Suprapubic skin (tissue), 4 donors: ENCODE measurements around the gene OR2F2. TPM values are rescaled to one million over a fixed set of nuclear protein-coding genes. Genes with fewer than 3 reads are reported as not detected.

ENCODE experiments used
- DNase-seq, 2 donors: peaks; one replicate each; pipeline ENCODE4 v3.0.0-alpha.2; 2019; ENCODE audit warnings: low spot score in 2 of 2
- H3K27ac ChIP-seq: fragments of 200-600 bp; sonication (generic); one replicate; pipeline ENCODE4 v1.5.1; 2019
- H3K27me3 ChIP-seq: fragments of 200-600 bp; sonication (generic); one replicate; pipeline ENCODE4 v1.5.1; 2019
- H3K36me3 ChIP-seq: fragments of 200-600 bp; sonication (generic); one replicate; pipeline ENCODE4 v1.5.1; 2019
- H3K4me1 ChIP-seq: fragments of 200-600 bp; sonication (generic); one replicate; pipeline ENCODE4 v1.5.1; 2019
- H3K4me3 ChIP-seq: fragments of 200-600 bp; sonication (generic); one replicate; pipeline ENCODE4 v1.5.1; 2019; ENCODE audit warnings: mild to moderate bottlenecking
- H3K9me3 ChIP-seq: fragments of 200-600 bp; sonication (generic); one replicate; pipeline ENCODE4 v1.5.1; 2019
- EP300 ChIP-seq: sonication (generic); formaldehyde crosslinking; IDR thresholded peaks from one replicate; pipeline ENCODE4 v1.6.1; 2017; ENCODE audit warnings: antibody characterized with exemption
- POLR2A ChIP-seq, 2 donors: fragments of 450-650 bp; IDR thresholded peaks; one replicate each; pipeline ENCODE4 v1.6.1; 2017; ENCODE audit warnings: antibody characterized with exemption in 2 of 2, mild to moderate bottlenecking in 2 of 2, moderate library complexity in 2 of 2
- POLR2AphosphoS5 ChIP-seq, 3 donors: sonication (generic); formaldehyde crosslinking; IDR thresholded peaks; one replicate each; pipeline ENCODE4 v1.6.1; 2017; ENCODE audit warnings: antibody characterized with exemption in 3 of 3
- WGBS: methylation state at CpG from one replicate; pipeline ENCODE4 v1.1.5; 2018; 5-methylcytosine and 5-hydroxymethylcytosine counted together
- total RNA-seq, 4 donors: library from RNA; depleted of rRNA; stranded (reverse); fragments of >200 nt; gene quantifications; one replicate each; pipeline ENCODE4 v1.1.0, GENCODE V29; 2016
- TF ChIP-seq, protein P1 (sequence below), 2 donors: fragments of 200-600 bp in 1 of 2; fragments of 450-650 bp in 1 of 2; sonication (generic) in 1 of 2; IDR thresholded peaks; one replicate each; pipeline ENCODE4 v1.5.1; 2016 to 2019; ENCODE audit warnings: antibody characterized with exemption in 2 of 2, mild to moderate bottlenecking in 1 of 2, moderate library complexity in 1 of 2

Gene OR2F2
- total RNA-seq, 4 donors from 2014 or later = not detected

DNA sequence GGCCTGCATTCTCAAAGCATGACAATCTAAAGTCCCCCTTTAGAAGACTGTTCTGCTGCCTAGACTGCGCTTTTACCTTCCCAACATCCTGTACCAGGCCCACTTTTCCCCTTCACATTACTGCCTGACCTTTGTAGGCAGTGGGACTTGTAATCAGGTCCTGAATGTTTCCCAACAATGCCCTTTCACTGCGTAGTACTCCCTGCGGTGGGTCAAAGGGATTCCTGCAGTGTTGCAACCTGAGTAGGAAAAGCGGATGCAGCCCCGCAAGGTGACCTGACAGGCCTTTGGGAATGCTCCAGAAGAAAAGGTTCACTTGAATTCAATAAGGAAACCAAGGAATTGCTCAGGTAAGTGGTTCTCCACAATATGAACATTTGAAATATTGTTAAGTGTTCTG lies 28.1 kb upstream of the OR2F2 start:
- H3K27ac ChIP-seq = no peak overlapping the region
- H3K4me1 ChIP-seq = peaks cover 6% of the 10 kb centered on the region
- H3K36me3 ChIP-seq = no peaks in the 10 kb centered on the region
- WGBS = 100% methylated on average over 5 of the region's 5 CpGs
- DNase-seq = no peak
- H3K9me3 ChIP-seq = no peaks in the 10 kb centered on the region
- no peaks in the 10 kb centered on the region for H3K27me3 ChIP-seq
- TF ChIP-seq POLR2AphosphoS5 (IDR thresholded peaks at IDR 0.05) = no peak
- TF ChIP-seq, protein P1, sequence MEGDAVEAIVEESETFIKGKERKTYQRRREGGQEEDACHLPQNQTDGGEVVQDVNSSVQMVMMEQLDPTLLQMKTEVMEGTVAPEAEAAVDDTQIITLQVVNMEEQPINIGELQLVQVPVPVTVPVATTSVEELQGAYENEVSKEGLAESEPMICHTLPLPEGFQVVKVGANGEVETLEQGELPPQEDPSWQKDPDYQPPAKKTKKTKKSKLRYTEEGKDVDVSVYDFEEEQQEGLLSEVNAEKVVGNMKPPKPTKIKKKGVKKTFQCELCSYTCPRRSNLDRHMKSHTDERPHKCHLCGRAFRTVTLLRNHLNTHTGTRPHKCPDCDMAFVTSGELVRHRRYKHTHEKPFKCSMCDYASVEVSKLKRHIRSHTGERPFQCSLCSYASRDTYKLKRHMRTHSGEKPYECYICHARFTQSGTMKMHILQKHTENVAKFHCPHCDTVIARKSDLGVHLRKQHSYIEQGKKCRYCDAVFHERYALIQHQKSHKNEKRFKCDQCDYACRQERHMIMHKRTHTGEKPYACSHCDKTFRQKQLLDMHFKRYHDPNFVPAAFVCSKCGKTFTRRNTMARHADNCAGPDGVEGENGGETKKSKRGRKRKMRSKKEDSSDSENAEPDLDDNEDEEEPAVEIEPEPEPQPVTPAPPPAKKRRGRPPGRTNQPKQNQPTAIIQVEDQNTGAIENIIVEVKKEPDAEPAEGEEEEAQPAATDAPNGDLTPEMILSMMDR (IDR thresholded peaks at IDR 0.05) = no peak
- no peak overlapping the region for H3K4me3 ChIP-seq

DNA sequence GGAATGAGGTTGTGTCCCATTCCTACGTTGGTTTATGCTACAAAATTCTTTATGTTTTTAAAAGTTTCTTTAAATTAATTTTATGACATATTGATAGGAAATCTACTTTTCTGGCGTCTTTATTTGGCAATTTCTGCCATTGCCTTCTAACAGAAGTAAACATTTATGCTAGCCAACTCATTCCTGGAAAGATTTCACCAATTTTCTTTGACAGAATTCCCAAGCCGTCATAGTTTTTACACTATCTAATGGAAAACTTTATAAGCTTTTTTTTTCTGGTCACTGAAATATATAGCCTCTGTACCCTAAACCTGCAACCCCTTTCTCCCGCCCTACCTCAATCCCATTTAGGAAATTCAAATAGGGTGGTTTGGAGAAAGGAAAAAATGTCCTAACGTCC lies 26.9 kb upstream of the OR2F2 start:
- no peaks in the 10 kb centered on the region for H3K4me1 ChIP-seq
- TF ChIP-seq EP300 = no peak
- no peak for TF ChIP-seq POLR2AphosphoS5 (IDR thresholded peaks at IDR 0.05)
- no peak for TF ChIP-seq POLR2A (IDR thresholded peaks at IDR 0.05)
- TF ChIP-seq, protein P1 (IDR thresholded peaks at IDR 0.05) = no peak
- no peak for DNase-seq
- H3K36me3 ChIP-seq = no peaks in the 10 kb centered on the region
- H3K27ac ChIP-seq = no peak overlapping the region
- no peaks in the 10 kb centered on the region for H3K27me3 ChIP-seq
- 70% methylated on average over 5 of the region's 5 CpGs for WGBS
- no peak overlapping the region for H3K4me3 ChIP-seq
- H3K9me3 ChIP-seq = no peaks in the 10 kb centered on the region

DNA sequence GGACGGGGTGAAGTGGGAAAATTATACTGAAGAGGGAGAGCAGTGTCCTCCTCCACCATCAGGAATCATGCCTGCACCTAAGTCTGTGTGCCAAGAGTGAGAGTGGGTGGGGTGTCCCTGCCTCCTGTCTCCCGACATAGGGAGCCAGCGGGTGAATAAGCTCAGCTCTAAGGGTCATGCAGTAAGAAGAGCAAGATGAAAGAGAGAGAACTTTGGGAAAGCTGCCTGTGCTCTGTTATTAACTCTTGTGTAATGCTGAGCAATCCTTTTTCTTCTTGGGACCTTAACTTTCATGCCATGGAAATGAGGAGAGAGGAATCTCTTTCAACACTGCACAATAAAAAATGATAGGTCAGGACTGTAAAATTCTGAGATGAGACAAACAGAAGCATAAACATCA lies 25.2 kb upstream of the OR2F2 start:
- no peaks in the 10 kb centered on the region for H3K4me1 ChIP-seq
- DNase-seq = no peak
- WGBS = 40% methylated on average over 3 of the region's 3 CpGs
- no peaks in the 10 kb centered on the region for H3K27me3 ChIP-seq
- H3K4me3 ChIP-seq = no peak overlapping the region
- H3K9me3 ChIP-seq = no peaks in the 10 kb centered on the region
- H3K27ac ChIP-seq = no peak overlapping the region
- TF ChIP-seq POLR2AphosphoS5 (IDR thresholded peaks at IDR 0.05) (no peak), EP300 (no peak), POLR2A (IDR thresholded peaks at IDR 0.05) (no peak)
- TF ChIP-seq, protein P1 (IDR thresholded peaks at IDR 0.05) = no peak
- H3K36me3 ChIP-seq = no peaks in the 10 kb centered on the region

DNA sequence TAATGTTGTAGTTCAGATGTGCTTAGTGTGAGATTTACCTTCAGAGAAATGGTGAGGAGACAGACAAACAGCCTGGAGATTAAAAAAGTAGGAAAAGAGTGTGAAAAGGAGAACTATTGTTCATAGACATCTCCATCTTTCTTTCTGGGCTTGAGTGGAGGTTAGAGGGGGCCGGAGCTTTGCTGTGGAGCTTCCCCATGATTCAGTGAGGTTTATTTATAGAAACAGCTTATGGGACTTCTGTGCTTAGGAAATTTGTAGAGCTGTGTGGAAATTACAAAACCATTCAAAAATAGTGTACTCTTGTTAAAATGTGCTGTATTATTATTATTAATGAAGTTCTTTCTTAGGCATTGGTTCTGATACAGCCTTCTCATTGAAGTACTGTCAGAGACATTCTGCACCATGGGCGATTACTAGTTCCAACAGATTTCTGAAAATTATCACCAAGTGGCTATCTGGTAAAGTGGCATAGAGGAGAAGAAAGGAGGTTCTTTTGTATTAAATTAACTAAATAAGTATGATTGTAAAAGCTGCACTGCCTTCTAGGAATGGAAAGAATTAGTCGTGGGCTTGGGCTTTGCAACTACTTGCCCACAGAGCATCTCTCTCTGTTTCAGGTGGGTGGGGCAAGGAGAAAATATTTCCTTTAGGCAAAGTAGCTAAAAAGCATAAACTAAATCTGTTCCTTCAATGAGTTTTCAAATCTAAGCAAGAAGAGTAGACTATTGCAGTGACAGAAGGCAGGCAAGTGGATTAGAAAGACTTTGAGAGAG lies 24.4 kb upstream of the OR2F2 start:
- Histone ChIP-seq H3K9me3 (no peaks in the 10 kb centered on the region), H3K4me1 (no peaks in the 10 kb centered on the region), H3K27me3 (no peaks in the 10 kb centered on the region), H3K36me3 (no peaks in the 10 kb centered on the region), H3K27ac (no peak overlapping the region), H3K4me3 (no peak overlapping the region)
- DNase-seq = no peak
- TF ChIP-seq POLR2AphosphoS5 (IDR thresholded peaks at IDR 0.05) (no peak), POLR2A (IDR thresholded peaks at IDR 0.05) (no peak), EP300 (no peak)
- TF ChIP-seq, protein P1 (IDR thresholded peaks at IDR 0.05) = no peak
- 40% methylated on average over 3 of the region's 3 CpGs for WGBS

DNA sequence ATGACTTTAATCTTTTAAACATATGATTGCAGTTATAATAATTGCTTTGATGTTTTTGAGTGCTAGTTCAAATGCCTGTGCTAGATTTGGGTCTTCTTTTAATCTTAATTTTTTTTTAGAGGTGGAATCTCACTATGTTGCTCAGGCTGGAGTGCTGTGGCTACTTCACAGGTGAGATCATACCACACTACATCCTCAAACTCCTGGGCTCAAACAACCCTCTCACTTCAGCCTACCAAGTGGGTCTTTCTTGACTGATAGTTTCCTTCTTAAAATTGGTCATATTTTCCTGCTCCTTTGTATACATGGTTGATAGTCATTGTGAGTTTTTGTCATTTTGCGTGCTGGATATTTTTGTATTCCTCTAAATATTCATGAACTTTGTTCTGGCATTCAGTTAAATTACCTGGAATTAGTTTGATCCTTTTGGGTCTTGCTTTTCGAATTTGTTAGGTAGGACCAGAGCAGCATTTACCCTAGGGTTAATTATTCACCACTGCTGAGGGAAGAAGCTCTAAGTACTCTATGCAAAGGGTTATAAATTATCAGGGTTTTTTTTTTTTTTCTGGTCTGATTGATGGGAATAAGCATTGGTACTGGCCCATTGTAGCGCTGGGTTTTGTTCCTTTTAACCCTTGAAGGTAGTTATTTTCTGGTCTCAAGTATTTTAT lies 21.0 kb upstream of the OR2F2 start:
- no peaks in the 10 kb centered on the region for H3K4me1 ChIP-seq

More for the DNA sequence above, 21.0 kb upstream of the OR2F2 start:
- Histone ChIP-seq H3K27ac (no peak overlapping the region), H3K36me3 (no peaks in the 10 kb centered on the region), H3K4me3 (no peak overlapping the region), H3K27me3 (no peaks in the 10 kb centered on the region), H3K9me3 (no peaks in the 10 kb centered on the region)
- no peak for DNase-seq
- WGBS = 90% methylated on average over 3 of the region's 3 CpGs
- TF ChIP-seq, protein P1 (IDR thresholded peaks at IDR 0.05) = no peak
- TF ChIP-seq POLR2AphosphoS5 (IDR thresholded peaks at IDR 0.05) (no peak), POLR2A (IDR thresholded peaks at IDR 0.05) (no peak), EP300 (no peak)
